GM21619 (cell line): ENCODE measurements around the gene TTC39B.

Experiments
- ATAC-seq: cut with Tn5 transposase; IDR thresholded peaks from one replicate; pipeline ENCODE4 v1.9.1; 2021; ENCODE audit not compliant: unreplicated experiment

TTC39B gene

GRCh38 chr9:15182101-15182551 is 124.9 kb downstream of the TTC39B start:
- no peak for ATAC-seq

- ATAC-seq: no peak
These were observed 126.9 kb downstream of the TTC39B start for GRCh38 chr9:15180124-15180523.

- ATAC-seq: no peak
These were observed 128.4 kb downstream of the TTC39B start for GRCh38 chr9:15178631-15179030.

- ATAC-seq: no peak
These were observed 130.2 kb downstream of the TTC39B start for GRCh38 chr9:15176836-15177235.

- no peak for ATAC-seq
These were observed 143.1 kb downstream of the TTC39B start for GRCh38 chr9:15163931-15164330.

GRCh38 chr9:15161753-15162152 is 145.3 kb downstream of the TTC39B start:
- no peak for ATAC-seq

GRCh38 chr9:15160673-15161072 is 146.3 kb downstream of the TTC39B start:
- ATAC-seq: no peak

- ATAC-seq: no peak
These were observed 149.0 kb downstream of the TTC39B start for GRCh38 chr9:15158064-15158463.

- no peak for ATAC-seq
These were observed 149.6 kb downstream of the TTC39B start for GRCh38 chr9:15157381-15157780.

- ATAC-seq: no peak
These were observed 150.8 kb downstream of the TTC39B start for GRCh38 chr9:15156241-15156640.

GRCh38 chr9:15155826-15156225 is 151.2 kb downstream of the TTC39B start:
- ATAC-seq: no peak

GRCh38 chr9:15155323-15155722 is 151.7 kb downstream of the TTC39B start:
- no peak for ATAC-seq

GRCh38 chr9:15154677-15155076 is 152.3 kb downstream of the TTC39B start:
- no peak for ATAC-seq

- no peak for ATAC-seq
These were observed 153.1 kb downstream of the TTC39B start for GRCh38 chr9:15153961-15154360.

GRCh38 chr9:15150939-15151338 is 156.1 kb downstream of the TTC39B start:
- ATAC-seq: no peak

- ATAC-seq: no peak
These were observed 157.6 kb downstream of the TTC39B start for GRCh38 chr9:15149450-15149849.

- no peak for ATAC-seq
These were observed 160.7 kb downstream of the TTC39B start for GRCh38 chr9:15146268-15146700.

- no peak for ATAC-seq
These were observed 162.4 kb downstream of the TTC39B start for GRCh38 chr9:15144622-15145061.

GRCh38 chr9:15142878-15143534 is 164.0 kb downstream of the TTC39B start:
- peak; percentile 96 for ATAC-seq

GRCh38 chr9:15140051-15140450 is 167.0 kb downstream of the TTC39B start:
- no peak for ATAC-seq

- ATAC-seq: no peak
These were observed 167.5 kb downstream of the TTC39B start for GRCh38 chr9:15139469-15139868.

GRCh38 chr9:15138357-15138686 is 168.7 kb downstream of the TTC39B start:
- ATAC-seq: no peak

GRCh38 chr9:15137658-15138356 is 169.2 kb downstream of the TTC39B start:
- no peak for ATAC-seq
